Left lung (tissue), 10 donors: ENCODE results near the gene NMT1. TPM values are rescaled to one million over a fixed set of nuclear protein-coding genes. Genes with fewer than 3 reads are reported as not detected.

Experiments used
- ATAC-seq: fragments of 200-7000 bp; cut with Tn5 transposase; one replicate; pipeline ENCODE4 v1.9.1; 2020; ENCODE audit warnings: moderate library complexity
- DNase-seq, 4 donors: peaks; one replicate each; pipeline ENCODE4 v3.0.0-alpha.2; 2013 to 2020
- H3K27ac ChIP-seq, 2 donors: fragments of 200-600 bp; sonication (generic) in 1 of 2; one replicate each; pipeline versions ENCODE4 v1.5.0 to v1.8.0; 2020 to 2021
- H3K27me3 ChIP-seq, 2 donors: fragments of 200-600 bp; sonication (generic) in 1 of 2; one replicate each; pipeline versions ENCODE4 v1.5.0 to v1.8.0; 2020 to 2021
- H3K36me3 ChIP-seq, 2 donors: fragments of 200-600 bp; sonication (generic) in 1 of 2; one replicate each; pipeline versions ENCODE4 v1.5.0 to v1.8.0; 2020 to 2021
- H3K4me1 ChIP-seq, 2 donors: fragments of 200-600 bp; one replicate each; pipeline ENCODE4 v1.8.0; 2021
- H3K4me3 ChIP-seq, 2 donors: fragments of 200-600 bp; sonication (generic) in 1 of 2; one replicate each; pipeline versions ENCODE4 v1.5.0 to v1.8.0; 2020 to 2021; ENCODE audit warnings: mild to moderate bottlenecking in 1 of 2
- H3K9me3 ChIP-seq, 2 donors: fragments of 200-600 bp; sonication (generic) in 1 of 2; one replicate each; pipeline versions ENCODE4 v1.5.0 to v1.8.0; 2020 to 2021
- intact Hi-C, 2 donors: fragments of 100-400 bp; cut with DNase I; formaldehyde crosslinking; loops; one replicate each; pipeline versions ENCODE4 v1.11.2 to v1.14.2; 2022
- polyA plus RNA-seq, 6 donors: library from polyadenylated mRNA; unstranded; fragments of 120-200 nt; gene quantifications; one replicate each; pipeline ENCODE4 v1.2.1, GENCODE V29; 2013; ENCODE audit not compliant: insufficient read length in 6 of 6
- total RNA-seq, 2 donors: library from RNA; stranded (reverse); fragmentation: NEBNext Ultra II Directional; extraction: Animal tissue kit (Norgen Biotek cat#: 25700); gene quantifications; one replicate each; pipeline ENCODE4 v1.2.1, GENCODE V29; 2021
- TF ChIP-seq, protein P1 (sequence below), 2 donors: fragments of 200-600 bp; sonication (generic) in 1 of 2; IDR thresholded peaks; one replicate each; pipeline versions ENCODE4 v1.5.0 to v1.8.0; 2021; ENCODE audit warnings: antibody characterized with exemption in 2 of 2
- donor health status: DM: no; HTN: yes; CAD: no.
- donor health status: DM: no; HTN: no; CAD: no.

Gene NMT1
- total and polyA plus RNA-seq, 8 donors: 59.8 to 129 (median 69.9) TPM

DNA sequence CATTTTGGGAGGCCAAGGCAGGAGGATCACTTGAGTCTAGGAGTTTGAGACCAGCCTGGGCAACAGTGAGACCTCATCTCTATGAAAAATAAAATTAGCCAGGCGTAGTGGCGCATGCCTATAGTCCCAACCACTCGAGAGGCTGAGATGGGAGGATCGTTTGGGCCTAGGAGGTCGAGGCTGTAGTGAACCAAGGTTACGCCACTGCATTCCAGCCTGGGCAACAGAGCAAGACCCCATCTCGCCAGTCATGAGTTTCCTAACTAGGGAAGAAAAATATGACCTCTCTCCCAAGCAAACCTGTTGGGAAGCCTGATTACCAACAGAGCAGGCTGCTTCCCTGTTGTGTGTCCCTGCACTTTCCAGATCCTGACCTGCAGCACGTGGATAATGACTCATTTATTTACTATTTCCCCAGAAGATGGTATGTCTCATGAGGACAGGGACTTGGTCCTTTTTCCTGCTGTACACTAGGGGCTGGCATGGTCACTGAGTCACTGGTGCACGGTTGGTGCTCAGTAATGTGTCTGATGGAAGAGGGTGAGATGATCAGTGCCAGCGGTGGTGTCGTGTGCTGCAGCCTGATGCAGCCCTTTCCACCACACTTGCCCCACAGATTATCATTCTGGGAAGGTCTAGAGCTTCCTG is 30.8 kb downstream of the NMT1 start:
- DNase-seq: no peak
- no peak overlapping the region for H3K4me3 ChIP-seq
- intact Hi-C loops: no loop called here
- H3K27me3 ChIP-seq: no peaks in the 10 kb centered on the region
- H3K36me3 ChIP-seq: peaks cover 0 to 99% of the 10 kb centered on the region in 2 donors
- H3K27ac ChIP-seq: peak overlapping the region; percentile 72 to 83
- no peak for ATAC-seq
- TF ChIP-seq, protein P1, sequence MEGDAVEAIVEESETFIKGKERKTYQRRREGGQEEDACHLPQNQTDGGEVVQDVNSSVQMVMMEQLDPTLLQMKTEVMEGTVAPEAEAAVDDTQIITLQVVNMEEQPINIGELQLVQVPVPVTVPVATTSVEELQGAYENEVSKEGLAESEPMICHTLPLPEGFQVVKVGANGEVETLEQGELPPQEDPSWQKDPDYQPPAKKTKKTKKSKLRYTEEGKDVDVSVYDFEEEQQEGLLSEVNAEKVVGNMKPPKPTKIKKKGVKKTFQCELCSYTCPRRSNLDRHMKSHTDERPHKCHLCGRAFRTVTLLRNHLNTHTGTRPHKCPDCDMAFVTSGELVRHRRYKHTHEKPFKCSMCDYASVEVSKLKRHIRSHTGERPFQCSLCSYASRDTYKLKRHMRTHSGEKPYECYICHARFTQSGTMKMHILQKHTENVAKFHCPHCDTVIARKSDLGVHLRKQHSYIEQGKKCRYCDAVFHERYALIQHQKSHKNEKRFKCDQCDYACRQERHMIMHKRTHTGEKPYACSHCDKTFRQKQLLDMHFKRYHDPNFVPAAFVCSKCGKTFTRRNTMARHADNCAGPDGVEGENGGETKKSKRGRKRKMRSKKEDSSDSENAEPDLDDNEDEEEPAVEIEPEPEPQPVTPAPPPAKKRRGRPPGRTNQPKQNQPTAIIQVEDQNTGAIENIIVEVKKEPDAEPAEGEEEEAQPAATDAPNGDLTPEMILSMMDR (IDR thresholded peaks at IDR 0.05): no peak
- H3K4me1 ChIP-seq: peaks cover 10 to 12% of the 10 kb centered on the region in 2 donors
- no peaks in the 10 kb centered on the region for H3K9me3 ChIP-seq

GRCh38 chr17:45092911-45093430 is 31.9 kb downstream of the NMT1 start:
- Histone ChIP-seq H3K27ac (peak overlapping the region; percentile 72 to 83), H3K9me3 (no peaks in the 10 kb centered on the region), H3K27me3 (no peaks in the 10 kb centered on the region), H3K4me3 (no peak overlapping the region), H3K36me3 (peaks cover 3 to 99% of the 10 kb centered on the region in 2 donors), H3K4me1 (peaks cover 10 to 12% of the 10 kb centered on the region in 2 donors)
- intact Hi-C loops: no loop called here
- peak; percentile 97 for ATAC-seq
- TF ChIP-seq, protein P1 (IDR thresholded peaks at IDR 0.05): no peak
- DNase-seq: peak in 1 of 4 donors; percentile 85

DNA sequence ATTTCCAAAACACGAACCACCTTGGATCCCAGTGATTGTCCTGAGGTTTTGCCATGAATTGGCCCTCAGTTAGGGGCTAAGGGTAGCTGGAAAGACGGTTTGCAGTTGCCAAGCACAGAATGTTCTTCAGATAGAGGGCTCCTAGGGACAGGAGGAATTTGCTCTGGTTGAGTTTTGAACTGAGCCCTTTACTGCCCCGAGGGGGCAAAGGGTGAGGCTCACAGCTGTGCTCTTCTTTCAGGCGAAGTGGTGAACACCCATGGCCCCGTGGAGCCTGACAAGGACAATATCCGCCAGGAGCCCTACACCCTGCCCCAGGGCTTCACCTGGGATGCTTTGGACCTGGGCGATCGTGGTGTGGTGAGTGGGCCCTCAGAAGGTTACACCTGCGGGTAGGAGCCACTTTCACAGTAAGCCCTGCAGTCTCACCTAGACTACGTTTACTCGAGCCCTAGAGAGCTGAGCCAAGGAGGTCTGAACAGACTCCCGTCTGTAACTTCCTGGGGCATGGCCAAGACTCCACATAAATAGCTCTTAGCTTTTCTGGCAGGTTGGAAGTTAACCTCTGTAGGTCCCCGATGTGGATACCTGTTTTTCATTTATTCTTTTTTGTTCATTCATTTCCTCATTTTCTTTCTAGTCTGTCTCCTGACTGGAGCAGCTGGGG is 32.5 kb downstream of the NMT1 start:
- Histone ChIP-seq H3K27ac (peak overlapping the region; percentile 72 to 83), H3K4me3 (no peak overlapping the region), H3K9me3 (no peaks in the 10 kb centered on the region), H3K4me1 (peaks cover 10 to 14% of the 10 kb centered on the region in 2 donors), H3K27me3 (no peaks in the 10 kb centered on the region), H3K36me3 (peaks cover 3 to 99% of the 10 kb centered on the region in 2 donors)
- DNase-seq (no peak), ATAC-seq (peak; percentile 67)
- intact Hi-C loops: no loop called here
- TF ChIP-seq, protein P1 (IDR thresholded peaks at IDR 0.05): no peak

- H3K9me3 ChIP-seq: no peaks in the 10 kb centered on the region
- H3K4me1 ChIP-seq: peaks cover 14 to 20% of the 10 kb centered on the region in 2 donors
- peaks cover 3 to 99% of the 10 kb centered on the region in 2 donors for H3K36me3 ChIP-seq
- no peak for ATAC-seq
- intact Hi-C loops: no loop called here
- TF ChIP-seq, protein P1 (IDR thresholded peaks at IDR 0.05): peak; percentile 13 to 21
- no peak overlapping the region for H3K4me3 ChIP-seq
- H3K27ac ChIP-seq: no peak overlapping the region
- no peak for DNase-seq
- no peaks in the 10 kb centered on the region for H3K27me3 ChIP-seq
Observed at GRCh38 chr17:45096141-45096540, 35.0 kb downstream of the NMT1 start.

DNA sequence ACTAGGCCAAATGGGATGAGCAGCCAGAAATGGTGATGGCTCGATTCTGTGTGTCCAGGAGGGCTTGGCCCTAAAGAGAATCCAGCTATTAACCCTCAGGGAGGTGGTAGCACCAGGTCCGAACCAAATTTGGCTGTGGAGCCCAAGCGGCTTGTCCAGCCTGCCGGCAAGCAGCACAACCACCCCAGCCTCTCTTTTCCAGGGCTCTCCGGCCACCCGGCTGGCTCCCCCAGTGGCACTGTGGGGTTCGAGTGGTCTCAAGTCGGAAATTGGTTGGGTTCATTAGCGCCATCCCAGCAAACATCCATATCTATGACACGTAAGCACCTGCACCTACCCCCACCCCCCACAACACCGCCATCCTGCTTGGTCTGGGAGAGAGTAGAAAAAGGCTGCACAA is 35.8 kb downstream of the NMT1 start:
- ATAC-seq (no peak), DNase-seq (peak in 1 of 4 donors; percentile 61)
- intact Hi-C loops: no loop called here
- Histone ChIP-seq H3K27ac (no peak overlapping the region), H3K4me3 (no peak overlapping the region), H3K9me3 (no peaks in the 10 kb centered on the region), H3K36me3 (peaks cover 5 to 99% of the 10 kb centered on the region in 2 donors), H3K27me3 (no peaks in the 10 kb centered on the region), H3K4me1 (peaks cover 14 to 20% of the 10 kb centered on the region in 2 donors)
- TF ChIP-seq, protein P1 (IDR thresholded peaks at IDR 0.05): no peak
